Sciatic nerve (tissue), 2 donors: ENCODE data around the gene MAOA. TPM values are rescaled to one million over a fixed set of nuclear protein-coding genes. Genes with fewer than 3 reads are reported as not detected.
A peak's percentile ranks its signal among the peaks of the same experiment; 100 is the strongest.
"Not testable (repeated sequence)": the region's sequence is repeated elsewhere in the genome, so short reads cannot be mapped to it uniquely, and the experiment has no call there.

Experiments
- ATAC-seq: fragments of 200-7000 bp; cut with Tn5 transposase; one replicate; pipeline ENCODE4 v1.9.1; 2020; ENCODE audit warnings: mild to moderate bottlenecking, moderate library complexity
- DNase-seq: peaks from one replicate; pipeline ENCODE4 v3.0.0-alpha.2; 2020; ENCODE audit warnings: low spot score
- intact Hi-C: fragments of 100-400 bp; cut with DNase I; formaldehyde crosslinking; loops from one replicate; pipeline ENCODE4 v1.14.2; 2022
- total RNA-seq: library from RNA; stranded (reverse); fragmentation: NEBNext Ultra II Directional; extraction: Animal tissue kit (Norgen Biotek cat#: 25700); gene quantifications from one replicate; pipeline ENCODE4 v1.2.1, GENCODE V29; 2021
- donor health status: DM: no; HTN: no; CAD: no.
- donor health status: DM: no; HTN: no; CAD: no.

Gene MAOA
- total RNA-seq, 1 donor from 2014 or later = 12.8 TPM

DNA sequence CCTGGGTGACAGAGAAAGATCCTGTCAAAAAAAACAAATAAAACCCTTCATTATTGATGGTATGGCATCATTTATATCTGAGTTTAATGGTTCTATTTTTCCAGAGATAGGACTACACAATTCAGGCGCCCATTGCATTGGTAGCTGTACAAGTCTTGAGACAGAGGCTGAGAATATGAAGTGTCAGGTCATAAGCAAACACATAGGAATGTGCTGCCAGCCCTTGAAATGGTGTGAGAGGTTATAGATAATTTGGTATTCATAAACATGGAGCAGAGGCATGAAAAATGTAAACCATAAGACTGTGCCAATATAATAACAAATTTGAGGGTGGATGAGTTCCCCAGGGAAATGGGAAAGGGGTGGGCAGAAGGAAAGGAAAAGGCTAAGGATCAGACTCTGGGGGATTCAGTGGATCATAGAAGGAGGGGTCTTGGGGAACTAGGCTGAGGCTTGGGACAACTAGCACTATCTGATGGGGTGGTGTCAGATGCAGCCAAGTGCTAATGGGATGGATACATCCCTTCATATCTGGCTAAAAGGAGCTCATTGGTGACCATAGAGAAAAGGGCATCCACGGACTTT lies 50.8 kb downstream of the MAOA start:
- intact Hi-C loops = no loop called here
- DNase-seq = no peak

DNA sequence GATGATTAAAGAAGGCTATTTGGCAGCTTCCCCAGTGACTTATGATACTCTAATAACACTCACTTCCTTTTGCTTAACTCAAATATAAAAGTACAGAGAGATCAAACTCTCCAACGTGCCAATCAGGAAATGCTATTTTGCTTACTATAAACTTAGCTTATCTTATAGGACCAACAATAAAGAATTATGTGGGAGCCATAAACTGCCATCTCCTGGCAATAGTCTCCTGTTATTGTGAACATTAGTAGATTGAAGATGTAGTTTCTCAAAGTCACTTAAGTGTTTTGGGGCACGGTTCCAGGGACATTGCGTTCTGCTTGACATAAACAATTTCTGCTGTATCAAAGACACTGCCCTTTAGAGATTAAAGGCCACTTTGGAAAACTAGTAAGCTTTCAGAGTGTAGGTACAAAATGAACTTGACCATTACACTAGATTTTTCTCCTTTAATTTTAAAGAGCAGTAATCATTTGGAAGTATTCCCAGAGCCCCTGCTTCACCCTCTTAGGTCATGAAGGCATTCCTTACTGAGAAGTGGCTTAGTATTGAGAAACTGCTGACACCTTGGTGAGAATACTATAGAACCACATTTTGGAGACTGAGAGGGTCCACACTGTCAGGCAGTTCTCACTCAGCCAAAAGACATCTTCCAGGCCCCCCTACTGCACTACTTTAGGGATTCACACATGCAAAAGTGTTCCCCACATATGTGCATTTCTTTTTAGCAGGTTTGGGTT lies 51.9 kb downstream of the MAOA start:
- intact Hi-C loops = no loop called here
- ATAC-seq (peak; percentile 48), DNase-seq (no peak)

More for the DNA sequence above, 50.8 kb downstream of the MAOA start:
- ATAC-seq = no peak

DNA sequence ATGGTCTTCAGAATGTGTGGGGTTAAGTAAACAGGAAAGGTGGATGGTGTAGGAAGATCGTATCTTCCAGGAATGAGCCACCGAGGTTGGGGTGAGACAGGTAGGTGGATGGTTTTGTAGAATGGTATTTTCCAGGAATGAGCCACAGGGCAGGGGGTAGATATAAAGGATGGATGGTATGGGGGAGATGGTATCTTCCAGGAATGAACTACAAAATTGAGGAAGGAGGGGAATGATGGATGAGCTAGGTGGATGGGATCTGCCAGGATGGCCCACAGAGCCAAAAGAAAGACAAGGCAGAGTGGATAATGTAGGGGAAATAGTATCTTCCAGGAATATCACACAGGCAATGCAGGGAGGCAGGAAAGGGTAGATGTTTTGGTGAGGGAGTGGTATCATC lies 60.0 kb downstream of the MAOA start:
- ATAC-seq = no peak
- no peak for DNase-seq
- intact Hi-C loops = no loop called here

DNA sequence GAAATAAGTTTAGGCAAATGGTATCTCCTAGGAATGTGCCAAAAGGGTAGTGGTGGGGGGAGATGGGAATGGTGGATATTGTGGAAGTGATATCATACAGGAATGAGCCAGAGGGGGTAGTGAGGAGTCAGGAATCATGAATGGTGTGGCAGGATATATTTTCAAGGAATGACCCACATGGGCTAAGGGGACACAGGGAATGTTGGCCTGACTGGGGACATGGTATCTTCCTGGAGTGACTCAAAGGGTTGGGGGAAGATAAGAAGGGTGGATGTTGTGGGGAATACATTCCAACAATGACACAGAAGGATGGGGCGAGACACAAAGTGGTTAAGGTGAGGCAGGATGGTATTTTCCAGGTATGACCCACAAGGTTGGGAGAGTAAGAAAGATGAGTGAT lies 60.6 kb downstream of the MAOA start:
- intact Hi-C loops = no loop called here
- no peak for DNase-seq
- no peak for ATAC-seq

DNA sequence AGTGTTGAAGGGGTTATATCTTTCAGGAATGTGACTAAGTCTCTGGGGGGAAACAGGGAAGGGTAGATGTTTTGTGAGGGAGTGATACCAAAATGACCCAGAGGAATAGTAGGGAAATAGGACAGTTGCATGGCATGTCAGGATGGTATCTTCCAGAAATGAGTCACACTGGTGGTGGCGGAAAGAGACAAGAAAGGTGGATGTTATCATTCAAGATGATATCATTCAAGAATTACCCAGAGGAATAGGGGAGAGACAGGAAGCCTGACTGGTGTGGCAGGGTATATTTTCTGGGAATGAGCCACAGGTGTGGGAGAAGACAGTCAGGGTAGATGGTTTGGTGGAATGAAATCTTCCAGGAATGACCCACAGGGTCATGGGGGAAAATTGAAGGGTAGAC lies 61.1 kb downstream of the MAOA start:
- DNase-seq = no peak
- intact Hi-C loops = no loop called here
- ATAC-seq = no peak

DNA sequence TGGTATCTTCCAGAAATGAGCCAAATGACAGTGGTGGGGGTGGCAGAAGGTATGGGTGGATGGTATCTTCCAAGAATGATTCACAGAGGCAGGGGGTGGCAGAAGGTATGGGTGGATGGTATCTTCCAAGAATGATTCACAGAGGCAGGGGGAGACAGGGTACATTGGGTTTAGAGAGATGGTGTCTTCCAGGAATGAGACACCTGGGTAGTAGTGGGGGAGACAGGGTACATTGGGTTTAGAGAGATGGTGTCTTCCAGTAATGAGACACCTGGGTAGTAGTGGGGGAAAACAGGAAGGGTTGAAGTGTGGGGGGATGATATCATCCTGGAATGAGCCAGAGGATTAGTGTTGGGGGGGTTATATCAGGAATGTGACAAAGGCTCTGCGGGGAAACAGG lies 62.0 kb downstream of the MAOA start:
- ATAC-seq (no peak), DNase-seq (no peak)
- intact Hi-C loops = no loop called here

DNA sequence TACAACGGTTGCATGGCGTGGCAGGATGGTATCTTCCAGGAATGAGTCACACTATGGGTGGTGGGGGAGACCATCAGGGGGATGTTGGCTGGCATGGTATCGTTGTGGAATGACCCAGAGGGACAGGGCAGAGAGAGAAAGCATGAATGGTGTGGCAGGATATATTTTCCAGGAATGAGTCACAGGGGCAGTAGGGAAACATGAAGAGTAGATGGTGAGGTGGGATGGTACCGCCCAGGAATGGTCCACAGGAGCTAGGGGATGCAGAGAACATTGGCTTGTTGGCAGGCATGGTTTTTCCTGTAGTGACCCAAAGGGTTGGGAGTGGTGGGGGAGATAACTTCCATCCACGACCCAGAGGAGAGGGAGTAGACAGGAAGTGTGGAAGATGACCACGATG lies 62.4 kb downstream of the MAOA start:
- intact Hi-C loops = no loop called here
- ATAC-seq (no peak), DNase-seq (no peak)

DNA sequence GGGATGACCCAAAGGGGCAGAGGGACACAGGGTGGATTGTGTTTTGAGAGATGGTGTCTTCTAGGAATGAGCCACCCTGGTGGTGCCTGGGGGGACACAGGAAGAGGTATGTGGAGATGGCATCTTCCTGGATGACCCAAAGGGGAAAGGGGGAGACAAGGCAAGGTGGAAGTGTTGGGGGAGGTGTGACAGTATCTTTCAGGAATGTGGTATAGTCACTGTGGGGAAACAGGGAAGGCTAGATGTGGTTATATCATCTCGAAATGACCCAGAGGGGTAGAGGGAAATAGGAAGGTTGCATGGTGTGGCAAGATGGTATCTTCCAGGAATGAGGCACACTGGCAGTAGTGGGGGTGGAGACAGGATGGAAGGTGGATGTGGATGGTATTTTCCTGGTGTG lies 62.9 kb downstream of the MAOA start:
- ATAC-seq = no peak
- DNase-seq = no peak
- intact Hi-C loops = no loop called here

DNA sequence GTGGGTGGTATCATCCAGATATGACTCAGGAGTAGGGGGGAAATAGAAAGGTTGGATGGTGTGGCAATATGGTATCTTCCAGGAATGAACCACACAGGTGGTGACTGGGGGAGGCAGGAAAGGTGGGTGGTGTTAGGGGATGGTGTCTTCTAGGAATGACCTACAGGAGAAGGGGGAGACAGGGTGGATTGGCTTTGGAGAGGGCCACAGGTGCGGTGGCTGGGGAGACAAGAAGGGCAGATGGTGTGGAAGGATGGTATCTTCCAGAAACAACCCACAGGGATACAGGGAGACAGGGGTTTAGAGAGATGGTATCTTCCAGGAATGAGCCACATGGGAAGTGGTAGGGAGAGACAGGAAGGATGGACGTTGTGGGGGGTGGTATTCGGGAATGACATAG lies 64.0 kb downstream of the MAOA start:
- intact Hi-C loops = no loop called here
- ATAC-seq (no peak), DNase-seq (no peak)

DNA sequence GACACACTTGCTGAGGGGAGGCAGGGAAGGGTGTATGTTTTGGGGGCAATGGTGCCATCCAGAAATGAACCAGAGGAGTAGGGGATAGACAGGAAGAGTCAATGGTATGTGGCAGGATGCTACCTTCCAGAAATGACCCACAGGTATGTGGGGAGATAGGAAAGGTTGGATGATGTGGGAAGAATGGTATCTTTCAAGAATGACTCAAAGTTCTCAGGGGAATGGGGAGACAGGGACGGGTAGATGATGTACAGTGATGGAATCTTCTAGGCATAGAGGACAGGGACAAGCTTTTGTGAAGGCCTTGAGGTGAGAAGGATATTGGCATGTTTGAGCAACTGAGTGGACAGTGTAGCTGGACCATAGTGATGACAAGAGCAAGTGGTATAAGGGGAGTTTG lies 64.9 kb downstream of the MAOA start:
- no peak for ATAC-seq
- intact Hi-C loops = no loop called here
- no peak for DNase-seq

DNA sequence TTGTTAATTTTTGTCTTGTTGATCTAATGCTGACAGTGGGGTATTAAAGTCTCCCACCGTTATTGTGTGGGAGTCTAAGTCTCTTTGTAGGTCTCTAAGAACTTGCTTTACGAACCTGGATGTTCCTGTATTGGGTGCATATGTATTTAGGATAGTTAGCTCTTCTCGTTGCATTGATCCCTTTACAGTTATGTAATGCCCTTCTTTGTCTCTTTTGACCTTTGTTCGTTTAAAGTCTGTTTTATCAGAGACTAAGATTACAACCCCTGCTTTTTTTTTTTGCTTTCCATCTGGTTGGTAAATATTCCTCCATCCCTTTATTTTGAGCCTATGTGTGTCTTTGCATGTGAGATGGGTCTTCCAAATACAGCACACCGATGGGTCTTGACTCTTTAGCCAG lies 69.1 kb downstream of the MAOA start:
- intact Hi-C loops, DNase-seq, ATAC-seq: not testable (repeated sequence)

DNA sequence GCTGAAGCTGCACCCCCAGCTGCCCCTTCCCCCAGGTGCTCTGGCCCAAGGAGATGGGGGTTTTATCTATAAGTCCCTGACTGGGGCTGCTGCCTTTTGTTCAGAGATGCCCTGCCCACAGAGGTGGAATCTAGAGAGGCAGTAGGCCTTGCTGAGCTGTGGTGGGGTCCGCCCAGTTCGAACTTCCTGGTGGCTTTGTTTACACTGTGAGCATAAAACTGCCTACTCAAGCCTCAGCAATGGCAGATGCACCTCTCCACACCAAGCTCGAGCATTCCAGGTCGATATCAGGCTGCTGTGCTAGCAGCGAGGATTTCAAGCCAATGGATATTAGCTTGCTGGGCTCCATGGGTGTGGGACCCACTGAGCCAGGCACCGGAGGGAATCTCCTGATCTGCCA lies 71.2 kb downstream of the MAOA start:
- DNase-seq, ATAC-seq, intact Hi-C loops: not testable (repeated sequence)

DNA sequence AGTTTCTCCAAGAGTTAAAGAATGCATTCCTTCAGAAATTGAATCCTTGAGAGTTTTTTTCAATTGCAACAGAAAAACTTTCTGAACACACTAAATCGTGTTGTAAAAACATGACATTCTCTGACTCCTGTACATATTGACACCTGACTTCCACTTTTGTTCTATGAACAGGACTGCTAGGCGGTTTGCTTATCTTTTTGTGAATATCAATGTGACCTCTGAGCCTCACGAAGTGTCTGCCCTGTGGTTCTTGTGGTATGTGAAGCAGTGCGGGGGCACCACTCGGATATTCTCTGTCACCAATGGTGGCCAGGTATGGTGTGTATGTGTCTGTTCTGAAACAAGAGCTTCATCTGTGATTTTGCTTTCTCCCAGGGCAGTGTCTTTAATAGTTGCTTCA lies 71.9 kb downstream of the MAOA start:
- DNase-seq (no peak), ATAC-seq (no peak)
- intact Hi-C loops = no loop called here

DNA sequence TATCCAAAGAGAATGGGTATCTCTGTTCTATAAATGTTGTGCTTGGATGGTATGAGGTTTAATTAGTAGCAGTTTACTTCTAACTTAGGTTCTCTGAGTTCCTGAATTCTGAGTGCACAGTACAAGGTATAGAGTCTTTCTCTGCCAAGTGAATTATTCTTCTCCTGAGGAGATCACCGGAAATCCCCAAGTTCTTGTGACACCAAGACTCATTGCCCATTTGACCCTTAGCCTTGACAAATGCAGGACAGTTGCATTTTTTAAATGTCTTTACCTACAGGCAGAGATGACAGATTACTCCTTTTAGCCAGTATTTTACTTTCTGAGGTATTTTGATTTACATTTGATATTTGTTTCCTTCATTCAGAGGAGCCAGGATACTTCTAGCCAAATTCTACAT lies 72.9 kb downstream of the MAOA start:
- intact Hi-C loops = no loop called here
- no peak for ATAC-seq
- no peak for DNase-seq

DNA sequence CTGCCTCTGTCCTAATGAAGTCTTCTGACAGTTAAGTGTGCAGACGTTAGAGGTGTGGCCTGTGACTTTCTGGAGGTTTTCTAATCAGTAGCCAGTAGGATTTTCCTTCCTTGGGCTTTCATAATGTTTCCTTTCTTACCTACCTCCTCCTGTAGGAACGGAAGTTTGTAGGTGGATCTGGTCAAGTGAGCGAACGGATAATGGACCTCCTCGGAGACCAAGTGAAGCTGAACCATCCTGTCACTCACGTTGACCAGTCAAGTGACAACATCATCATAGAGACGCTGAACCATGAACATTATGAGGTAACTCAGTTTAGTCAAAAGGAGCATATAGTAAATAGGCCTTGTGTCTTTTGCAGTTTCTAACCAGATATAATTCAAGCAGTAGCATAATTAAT lies 75.0 kb downstream of the MAOA start:
- intact Hi-C loops = no loop called here
- no peak for ATAC-seq

DNA sequence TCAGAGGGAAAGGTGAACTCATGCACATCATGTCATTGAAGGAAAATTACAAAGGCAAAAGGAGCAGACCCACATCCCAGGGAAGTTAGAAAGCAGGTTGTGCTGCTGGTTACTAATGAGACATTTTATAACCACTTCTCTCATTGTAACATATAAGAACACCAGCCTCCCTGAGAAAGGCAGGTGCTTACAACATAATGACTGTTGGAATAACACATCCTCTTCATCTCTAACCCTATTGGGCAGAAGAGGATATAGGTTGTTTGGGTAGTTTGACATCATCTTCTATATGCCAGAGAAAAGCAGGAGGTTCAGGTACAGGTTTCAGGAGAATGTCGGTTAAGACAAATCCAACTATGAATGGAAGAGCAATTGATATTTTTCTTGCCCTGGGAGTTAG lies 77.6 kb downstream of the MAOA start:
- no peak for ATAC-seq
- intact Hi-C loops = no loop called here

More for the DNA sequence above, 75.0 kb downstream of the MAOA start:
- no peak for DNase-seq

DNA sequence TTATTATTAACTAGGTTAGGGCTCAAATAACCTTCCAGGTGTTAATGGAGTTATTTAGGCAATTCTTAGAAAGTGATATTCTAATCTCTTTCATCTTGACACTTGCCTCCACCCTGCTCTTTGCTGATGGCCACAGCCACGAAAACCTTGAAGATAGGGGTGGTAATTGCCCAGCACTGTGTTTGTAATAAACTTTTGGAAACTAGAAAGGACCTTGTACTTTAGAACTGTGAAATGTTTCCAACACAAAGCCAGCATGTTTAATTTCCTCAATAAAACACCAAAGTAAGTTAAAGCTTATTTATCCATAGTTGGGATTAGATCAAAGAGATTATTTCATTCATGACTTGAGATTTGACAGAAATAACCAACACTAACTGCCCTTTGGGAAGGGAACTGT lies 78.3 kb downstream of the MAOA start:
- intact Hi-C loops = no loop called here
- DNase-seq (no peak), ATAC-seq (no peak)

More for the DNA sequence above, 77.6 kb downstream of the MAOA start:
- DNase-seq = no peak

DNA sequence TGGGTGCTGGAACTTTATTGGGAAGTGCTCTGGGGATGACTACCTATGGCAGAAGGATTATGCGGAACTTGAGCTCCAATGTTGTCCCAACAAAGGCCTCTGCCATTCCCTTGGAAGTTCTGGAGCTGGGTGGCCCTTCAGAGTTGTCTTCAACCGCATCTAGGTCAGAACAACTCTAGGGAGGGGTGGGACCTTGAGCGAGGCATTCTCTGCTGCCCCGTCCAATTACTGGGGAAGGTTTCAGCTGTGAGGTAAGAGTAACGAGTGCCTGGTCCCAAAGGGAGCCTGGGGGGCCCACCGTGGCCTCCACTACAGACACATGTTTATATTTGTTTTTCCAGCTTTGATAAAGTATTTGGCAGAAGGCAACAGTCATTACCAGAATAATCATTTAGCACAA lies 79.4 kb downstream of the MAOA start:
- intact Hi-C loops = no loop called here
- ATAC-seq (no peak), DNase-seq (no peak)

DNA sequence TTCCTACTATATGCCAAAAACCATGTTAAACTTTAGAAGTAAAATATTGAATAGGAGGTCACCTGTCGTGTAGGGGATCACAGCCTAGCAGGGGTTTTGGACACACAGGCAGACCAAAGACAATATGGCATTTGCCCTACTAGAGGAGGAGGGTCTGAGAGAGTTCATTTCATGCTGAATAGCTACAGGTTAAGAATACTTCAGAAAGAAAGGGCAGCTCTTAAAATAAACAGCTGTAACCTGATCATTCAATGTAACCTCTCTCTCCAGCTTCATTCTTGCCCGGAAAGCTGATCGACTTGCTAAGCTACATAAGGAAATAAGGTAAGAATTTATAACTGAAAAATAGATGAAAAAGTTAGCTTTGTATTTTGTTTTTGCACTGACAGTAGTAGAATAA lies 79.9 kb downstream of the MAOA start:
- intact Hi-C loops = no loop called here
- DNase-seq (no peak), ATAC-seq (no peak)

DNA sequence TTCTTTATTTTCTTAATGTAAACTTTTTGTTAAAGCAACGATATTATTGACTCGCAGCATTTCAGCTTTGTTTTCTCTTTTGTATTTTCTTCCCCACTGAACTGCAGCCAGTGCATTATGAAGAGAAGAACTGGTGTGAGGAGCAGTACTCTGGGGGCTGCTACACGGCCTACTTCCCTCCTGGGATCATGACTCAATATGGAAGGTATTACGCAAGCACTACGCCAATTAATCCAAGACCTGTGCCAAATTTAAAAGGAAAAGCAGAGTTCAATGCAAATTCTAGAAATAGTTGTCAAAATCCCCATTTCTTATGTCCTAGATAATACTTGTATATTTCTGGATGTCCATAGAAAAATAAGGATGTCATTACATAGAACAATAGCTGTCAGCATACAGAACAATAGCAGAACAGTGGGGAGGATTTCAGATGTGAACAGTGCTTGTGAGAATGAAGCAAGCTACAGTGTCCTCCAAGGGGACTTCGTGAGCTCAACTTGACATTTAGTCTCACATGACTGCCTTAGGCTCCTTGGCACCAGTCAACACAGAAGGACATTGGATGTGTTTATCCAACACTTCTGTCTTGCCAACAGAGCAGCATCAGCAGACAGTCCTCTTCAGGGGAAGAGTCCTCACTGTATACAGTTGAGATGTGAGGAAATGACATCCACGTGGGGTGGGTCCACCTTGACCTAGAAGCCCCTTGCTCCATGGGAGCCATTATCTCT lies 85.9 kb downstream of the MAOA start:
- intact Hi-C loops = no loop called here

More for the DNA sequence above, 85.9 kb downstream of the MAOA start:
- peak; percentile 95 for ATAC-seq
- no peak for DNase-seq
